ENCODE results near the gene PEPD.

- no peak for TF ChIP-seq POLR2A (IDR thresholded peaks at IDR 0.05; ENCODE audit: borderline replicate concordance, extremely low read depth, insufficient read depth, insufficient read length)
- TF ChIP-seq POLR2AphosphoS5 (IDR thresholded peaks at IDR 0.05; ENCODE audit: low read depth, low read length): no peak
- no peak for TF ChIP-seq CTCF (IDR thresholded peaks at IDR 0.05 in 2 of 3, conservative IDR thresholded peaks at IDR 0.05 in 1 of 3; ENCODE audit: borderline replicate concordance in 1 of 3, insufficient read depth in 1 of 3, low read depth in 2 of 3, low read length in 2 of 3)
- TF ChIP-seq EZH2phosphoT487 (IDR thresholded peaks at IDR 0.05; ENCODE audit: borderline replicate concordance): no peak
- no peak for TF ChIP-seq SIN3A (IDR thresholded peaks at IDR 0.05; ENCODE audit: low read depth)
- no peak for TF ChIP-seq ZNF274 (IDR thresholded peaks at IDR 0.05; ENCODE audit: low read depth, low read length)
- TF ChIP-seq EGR1 (IDR thresholded peaks at IDR 0.05; ENCODE audit: low read depth): no peak
- TF ChIP-seq EZH2 (IDR thresholded peaks at IDR 0.05): no peak
- TF ChIP-seq, protein P1, sequence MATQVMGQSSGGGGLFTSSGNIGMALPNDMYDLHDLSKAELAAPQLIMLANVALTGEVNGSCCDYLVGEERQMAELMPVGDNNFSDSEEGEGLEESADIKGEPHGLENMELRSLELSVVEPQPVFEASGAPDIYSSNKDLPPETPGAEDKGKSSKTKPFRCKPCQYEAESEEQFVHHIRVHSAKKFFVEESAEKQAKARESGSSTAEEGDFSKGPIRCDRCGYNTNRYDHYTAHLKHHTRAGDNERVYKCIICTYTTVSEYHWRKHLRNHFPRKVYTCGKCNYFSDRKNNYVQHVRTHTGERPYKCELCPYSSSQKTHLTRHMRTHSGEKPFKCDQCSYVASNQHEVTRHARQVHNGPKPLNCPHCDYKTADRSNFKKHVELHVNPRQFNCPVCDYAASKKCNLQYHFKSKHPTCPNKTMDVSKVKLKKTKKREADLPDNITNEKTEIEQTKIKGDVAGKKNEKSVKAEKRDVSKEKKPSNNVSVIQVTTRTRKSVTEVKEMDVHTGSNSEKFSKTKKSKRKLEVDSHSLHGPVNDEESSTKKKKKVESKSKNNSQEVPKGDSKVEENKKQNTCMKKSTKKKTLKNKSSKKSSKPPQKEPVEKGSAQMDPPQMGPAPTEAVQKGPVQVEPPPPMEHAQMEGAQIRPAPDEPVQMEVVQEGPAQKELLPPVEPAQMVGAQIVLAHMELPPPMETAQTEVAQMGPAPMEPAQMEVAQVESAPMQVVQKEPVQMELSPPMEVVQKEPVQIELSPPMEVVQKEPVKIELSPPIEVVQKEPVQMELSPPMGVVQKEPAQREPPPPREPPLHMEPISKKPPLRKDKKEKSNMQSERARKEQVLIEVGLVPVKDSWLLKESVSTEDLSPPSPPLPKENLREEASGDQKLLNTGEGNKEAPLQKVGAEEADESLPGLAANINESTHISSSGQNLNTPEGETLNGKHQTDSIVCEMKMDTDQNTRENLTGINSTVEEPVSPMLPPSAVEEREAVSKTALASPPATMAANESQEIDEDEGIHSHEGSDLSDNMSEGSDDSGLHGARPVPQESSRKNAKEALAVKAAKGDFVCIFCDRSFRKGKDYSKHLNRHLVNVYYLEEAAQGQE (IDR thresholded peaks at IDR 0.05; ENCODE audit: low read depth): no peak
- no peak for TF ChIP-seq CBX3 (IDR thresholded peaks at IDR 0.05; ENCODE audit: low read depth)
- no peak for TF ChIP-seq JUND (IDR thresholded peaks at IDR 0.05)
These were observed 32.8 kb downstream of the PEPD start for GRCh38 chr19:33488826-33489225.

All from HCT116 (cell line).